H1 (cell line): Measurements from ENCODE around the gene PDE4B.
"Not testable (repeated sequence)": the region's sequence is repeated elsewhere in the genome, so short reads cannot be mapped to it uniquely, and the experiment has no call there.

ENCODE experiments used
- CHD2 ChIP-seq: IDR thresholded peaks from 2 replicates; pipeline ENCODE4 v1.6.1; 2012; ENCODE audit warnings: low read length, improper control_type of control experiment
- CTCF ChIP-seq, 3 experiments: IDR thresholded peaks; 1 replicate in 2 of 3; 2 replicates in 1 of 3; pipeline versions ENCODE4 v1.5.1 to v1.6.1; 2011; ENCODE audit warnings: low read length in 3 of 3, mild to moderate bottlenecking in 3 of 3, inconsistent platforms in 2 of 3, low read depth in 1 of 3, moderate library complexity in 1 of 3; ENCODE audit not compliant: insufficient read depth in 1 of 3; ENCODE audit errors: control extremely low read depth in 1 of 3

- TF ChIP-seq CTCF (IDR thresholded peaks at IDR 0.05; ENCODE audit: control extremely low read depth in 1 of 3, insufficient read depth in 1 of 3, low read depth in 1 of 3, low read length in 3 of 3); CHD2: not testable (repeated sequence)
Observed at GRCh38 chr1:65967492-65967891, 174.8 kb downstream of the PDE4B start.
